GM20000 (cell line): Measurements from ENCODE around the gene EPHA8.

Experiments
- DNase-seq: peaks from one replicate; pipeline ENCODE4 v3.0.0; 2012; ENCODE audit warnings: low spot score
- CTCF ChIP-seq: IDR thresholded peaks from 2 replicates; pipeline ENCODE4 v1.5.1; 2012; ENCODE audit warnings: mild to moderate bottlenecking, control low read depth; ENCODE audit errors: extremely low read depth, missing control alignments

Gene EPHA8

GRCh38 chr1:22619798-22620197 lies 56.5 kb downstream of the EPHA8 start:
- DNase-seq = no peak
- no peak for TF ChIP-seq CTCF

DNA sequence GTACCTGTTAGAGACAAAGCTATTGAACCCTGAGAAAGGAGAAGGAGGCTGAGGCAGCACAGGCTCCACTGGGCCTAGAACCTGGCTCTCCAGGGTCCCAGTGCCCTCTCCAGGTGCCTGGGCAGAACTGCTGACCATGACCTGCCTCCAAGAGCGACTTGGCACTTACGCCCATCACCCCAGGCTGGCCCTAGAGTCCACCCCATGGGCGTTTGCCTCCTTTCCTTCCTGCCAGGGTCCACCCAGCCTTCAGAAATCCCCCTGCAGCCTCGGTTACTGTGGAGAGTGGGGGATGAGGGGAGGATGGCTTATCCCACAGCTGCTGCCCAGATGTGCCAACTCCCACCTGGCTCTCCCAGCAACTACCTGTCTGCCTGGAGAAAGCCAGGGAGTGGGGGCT lies 58.5 kb downstream of the EPHA8 start:
- no peak for DNase-seq
- TF ChIP-seq CTCF = no peak

DNA sequence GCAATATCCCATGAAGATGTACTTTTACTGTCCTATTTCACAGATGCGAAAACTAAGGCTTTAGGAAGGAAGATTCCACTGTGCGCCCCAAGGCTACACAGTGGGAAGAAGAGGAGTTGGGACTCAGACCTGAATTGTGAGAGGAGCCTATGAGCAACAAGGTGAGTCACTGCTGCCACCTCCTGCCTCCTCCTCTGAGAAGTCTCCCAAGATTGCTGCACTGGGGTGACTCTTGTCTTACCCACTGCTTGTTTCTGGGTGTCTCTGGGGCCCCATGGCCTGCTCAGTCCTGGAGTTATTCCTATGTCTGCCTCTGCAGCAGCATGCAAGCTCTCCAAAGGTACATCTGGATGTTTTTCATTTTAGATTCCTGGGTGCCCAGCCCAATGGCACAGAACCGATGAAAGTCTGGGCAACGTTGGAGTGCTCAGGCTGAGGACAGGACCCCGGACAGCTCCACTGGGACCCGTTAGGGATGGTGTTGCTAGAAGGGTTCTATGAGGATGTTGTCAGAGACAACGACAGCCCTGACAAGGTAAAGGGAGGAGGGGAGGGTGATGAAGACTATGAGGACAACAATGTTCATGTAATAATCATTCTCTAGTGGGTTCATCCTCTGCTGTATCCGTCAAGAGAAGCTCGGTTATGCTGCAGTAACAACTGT lies 62.1 kb downstream of the EPHA8 start:
- no peak for TF ChIP-seq CTCF
- no peak for DNase-seq

DNA sequence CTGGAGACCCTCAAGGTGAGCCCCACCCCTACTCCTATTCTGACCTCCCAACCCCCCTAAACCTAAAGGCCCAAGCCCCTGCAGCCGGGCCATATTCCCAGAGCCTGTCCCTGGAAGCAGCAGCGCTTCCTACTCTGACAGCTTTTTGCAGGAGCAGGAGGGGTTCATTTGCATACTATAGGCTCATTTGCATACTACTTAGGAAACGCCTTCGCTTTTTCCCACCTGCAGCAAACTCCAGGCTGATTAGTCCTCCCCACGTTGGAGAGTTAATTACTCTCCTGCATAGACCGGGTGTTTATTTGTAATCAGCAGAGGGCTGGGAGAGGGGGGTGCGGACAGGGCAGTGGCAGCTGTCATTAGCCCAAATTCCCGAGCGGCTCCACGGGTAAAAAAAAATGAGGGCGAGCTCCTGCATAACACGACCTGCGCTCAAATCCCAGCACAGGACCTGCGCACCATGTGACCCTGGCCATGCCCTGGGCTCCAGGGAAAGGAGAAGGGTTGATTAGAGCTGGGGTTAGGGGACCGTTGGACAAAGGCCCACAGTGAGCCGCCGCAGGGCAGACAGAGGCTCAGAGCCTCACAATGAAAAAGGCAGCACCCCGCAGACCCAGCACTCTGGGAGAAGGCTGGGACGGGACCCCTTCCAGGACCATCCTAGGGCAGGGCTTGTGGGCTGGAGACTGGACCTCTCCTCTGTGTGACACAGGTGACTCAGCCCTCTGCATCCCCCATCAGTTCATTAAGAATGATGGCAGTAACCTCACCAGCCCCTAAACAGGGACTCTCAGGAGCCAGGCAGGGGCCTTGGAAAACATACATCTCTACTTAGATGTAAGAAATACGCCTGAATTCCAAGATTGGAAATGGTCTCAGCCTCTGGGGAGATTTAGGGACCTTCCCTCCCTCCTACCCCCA lies 63.2 kb downstream of the EPHA8 start:
- DNase-seq = no peak
- no peak for TF ChIP-seq CTCF

GRCh38 chr1:22627331-22627730 lies 64.0 kb downstream of the EPHA8 start:
- no peak for DNase-seq

GRCh38 chr1:22628698-22629444 lies 65.6 kb downstream of the EPHA8 start:
- no peak for TF ChIP-seq CTCF
- no peak for DNase-seq

More at GRCh38 chr1:22627331-22627730, 64.0 kb downstream of the EPHA8 start:
- no peak for TF ChIP-seq CTCF

- no peak for DNase-seq
Observed at GRCh38 chr1:22629886-22630285, 66.6 kb downstream of the EPHA8 start.

More at GRCh38 chr1:22629886-22630285, 66.6 kb downstream of the EPHA8 start:
- TF ChIP-seq CTCF = no peak
